Eye (tissue), 1 donor: Measurements from ENCODE around the gene CDH6.
A peak's percentile ranks its signal among the peaks of the same experiment; 100 is the strongest.

Experiments used
- DNase-seq: peaks from one replicate; pipeline ENCODE4 v3.0.0-alpha.2; 2015

Gene CDH6

DNA sequence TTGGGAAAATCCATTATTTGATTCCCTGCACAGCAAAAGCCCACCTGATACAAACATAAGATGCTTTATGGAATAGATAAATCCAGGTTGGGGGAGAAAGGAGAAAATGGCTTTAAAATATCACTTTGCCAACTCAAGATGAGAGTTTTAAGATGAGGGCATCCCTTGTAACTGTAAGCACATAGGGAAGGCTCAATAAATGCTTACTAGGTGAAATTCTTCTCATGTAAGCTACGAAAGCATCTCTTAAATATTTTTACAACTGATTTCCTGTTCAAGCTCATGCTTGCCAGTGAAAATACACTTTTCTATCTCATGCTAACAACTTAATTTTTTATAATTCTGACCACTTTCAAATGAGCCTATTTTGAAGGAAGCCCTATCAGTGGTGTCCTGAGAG is 11.5 kb downstream of the CDH6 start:
- no peak for DNase-seq

DNA sequence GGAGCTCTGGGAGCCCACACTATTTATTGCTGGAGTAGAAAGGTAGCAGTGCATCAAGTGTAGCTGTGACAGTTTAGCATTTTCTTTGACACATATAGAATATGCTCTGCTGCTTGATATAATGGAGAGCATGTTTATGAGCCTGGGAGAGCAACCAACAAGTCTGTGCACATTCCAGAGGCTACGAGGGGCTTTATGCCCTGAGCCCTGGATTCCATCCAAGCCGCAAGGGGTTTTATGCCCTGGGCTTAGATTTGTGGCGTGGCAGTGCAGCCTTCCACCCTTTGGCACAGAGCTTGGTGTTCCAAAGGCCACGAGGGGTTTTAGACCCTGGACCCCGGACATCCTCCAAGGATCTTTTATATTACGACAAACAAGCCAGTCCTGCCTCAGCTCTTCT is 14.6 kb downstream of the CDH6 start:
- DNase-seq, result no peak

DNA sequence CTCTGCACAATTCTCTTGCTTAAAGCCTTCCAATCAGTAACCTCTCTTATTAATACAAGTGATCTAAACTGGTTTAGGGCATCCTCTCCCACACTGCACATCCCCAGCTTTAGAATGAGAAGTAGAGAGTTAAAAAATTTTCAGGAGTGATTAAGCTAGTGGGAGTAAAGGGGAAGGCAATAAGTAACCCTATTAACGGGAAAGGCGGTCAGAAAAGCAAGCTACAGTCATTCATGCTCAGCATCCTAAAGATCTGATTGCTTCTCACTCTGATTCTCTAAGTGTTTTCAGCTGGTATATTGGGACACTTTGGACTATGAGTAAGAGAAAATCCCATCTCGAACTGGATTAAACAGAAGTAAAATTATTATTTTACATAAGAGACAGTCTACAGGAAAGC is 15.8 kb downstream of the CDH6 start:
- no peak for DNase-seq

DNA sequence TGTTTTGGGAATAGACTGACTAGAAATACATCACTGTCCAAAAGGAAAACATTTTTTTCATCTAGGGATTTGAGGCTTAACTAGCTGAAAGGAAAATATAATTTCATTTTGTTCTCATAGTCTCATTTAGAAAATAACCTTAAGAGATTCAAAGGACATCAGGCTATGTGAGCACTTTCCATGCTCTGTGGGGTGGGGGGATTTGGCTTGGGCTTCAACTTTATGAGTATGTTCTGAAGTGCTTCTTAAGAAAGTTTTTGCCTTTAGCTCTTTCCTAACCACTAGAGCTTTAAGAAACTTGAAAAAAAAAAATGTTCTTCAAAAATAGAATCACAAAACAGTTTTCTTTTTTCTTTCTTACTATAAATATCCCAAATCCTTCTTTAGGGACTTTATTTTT is 17.6 kb downstream of the CDH6 start:
- no peak for DNase-seq

DNA sequence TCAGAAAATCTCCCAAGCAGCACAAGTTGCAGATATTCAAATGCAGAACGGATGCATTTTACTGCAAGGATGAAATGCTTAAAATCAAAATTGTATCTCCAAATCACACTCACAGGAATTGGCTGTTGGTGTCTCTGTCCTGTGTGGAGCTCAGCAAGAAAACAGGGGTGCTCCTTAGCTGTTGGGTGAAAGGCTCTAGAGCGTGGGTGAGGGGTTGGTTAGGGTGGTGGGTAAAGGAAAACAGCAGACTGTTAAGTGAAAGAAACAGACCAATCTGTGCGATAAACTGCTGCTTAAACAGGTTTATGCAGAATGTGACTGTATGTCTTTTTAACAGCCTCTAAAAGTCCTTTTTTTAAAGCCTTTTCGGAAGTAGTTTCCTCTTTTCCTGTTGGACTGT is 19.8 kb downstream of the CDH6 start:
- no peak for DNase-seq

DNA sequence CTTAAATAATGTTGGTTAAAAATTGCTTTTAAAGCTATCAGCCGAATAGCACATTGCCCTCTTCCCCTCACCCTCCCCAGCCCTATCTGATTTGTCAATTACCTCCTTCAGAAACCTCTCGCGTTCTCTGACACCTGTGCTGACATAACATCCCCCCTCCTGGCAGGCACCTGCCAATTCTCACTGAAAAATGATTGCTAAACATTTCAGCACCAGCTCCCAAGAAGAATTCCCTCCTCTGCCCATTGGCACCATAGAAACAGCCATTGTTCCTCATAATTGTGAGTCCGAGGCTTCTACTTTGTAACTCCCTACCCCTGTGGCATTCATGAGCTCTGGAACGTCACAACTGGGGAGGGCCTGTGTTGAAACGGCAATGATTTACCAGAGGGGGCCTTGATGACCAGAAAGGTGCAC is 20.2 kb downstream of the CDH6 start:
- DNase-seq, result no peak

DNA sequence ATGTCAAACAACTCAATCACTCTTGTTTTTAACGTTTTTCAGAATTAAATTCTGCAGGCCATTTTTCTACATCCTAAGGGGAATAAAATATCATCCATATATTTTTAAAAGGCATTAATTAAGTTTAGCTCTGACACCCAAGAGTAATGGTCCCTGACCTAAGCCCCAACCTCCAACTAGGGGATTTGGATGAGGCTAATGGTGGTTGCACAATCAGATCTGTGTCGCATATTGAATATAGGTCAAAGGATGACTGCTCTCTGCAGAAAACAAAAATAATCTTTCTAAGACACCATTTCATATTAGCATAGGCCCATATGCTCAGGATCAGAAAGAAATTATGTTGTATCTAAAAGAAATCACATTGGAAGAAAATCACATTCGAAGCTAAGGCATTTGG is 20.7 kb downstream of the CDH6 start:
- no peak for DNase-seq

- DNase-seq, result no peak
Observed at GRCh38 chr5:31215236-31215635, 21.8 kb downstream of the CDH6 start.

GRCh38 chr5:31217446-31217845 is 24.0 kb downstream of the CDH6 start:
- DNase-seq, result no peak

DNA sequence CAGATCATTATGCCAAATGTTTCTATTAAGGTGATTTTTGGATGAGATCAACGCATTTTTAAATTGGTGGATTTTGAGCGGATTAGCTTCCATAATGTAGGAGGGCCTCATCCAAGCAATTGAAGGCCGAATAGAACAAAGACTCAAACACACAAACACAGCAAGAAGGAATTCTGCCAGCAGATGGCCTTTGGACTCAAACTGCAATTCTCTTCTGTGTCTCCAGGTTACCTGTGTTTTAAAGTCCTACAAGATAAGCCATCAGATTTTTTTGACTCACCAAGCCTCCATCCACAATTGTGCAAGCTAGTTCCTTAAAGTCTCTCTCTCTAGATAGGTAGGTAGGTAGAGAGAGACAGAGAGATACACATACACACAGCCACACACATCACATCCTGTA is 25.5 kb downstream of the CDH6 start:
- no peak for DNase-seq

- no peak for DNase-seq
Observed at GRCh38 chr5:31221001-31221400, 27.5 kb downstream of the CDH6 start.

- peak; percentile 13 for DNase-seq
Observed at GRCh38 chr5:31225118-31225517, 31.6 kb downstream of the CDH6 start.

GRCh38 chr5:31225613-31226012 is 32.1 kb downstream of the CDH6 start:
- DNase-seq, result no peak

- DNase-seq, result no peak
Observed at GRCh38 chr5:31226651-31227050, 33.2 kb downstream of the CDH6 start.

GRCh38 chr5:31229266-31229665 is 35.8 kb downstream of the CDH6 start:
- DNase-seq, result no peak

DNA sequence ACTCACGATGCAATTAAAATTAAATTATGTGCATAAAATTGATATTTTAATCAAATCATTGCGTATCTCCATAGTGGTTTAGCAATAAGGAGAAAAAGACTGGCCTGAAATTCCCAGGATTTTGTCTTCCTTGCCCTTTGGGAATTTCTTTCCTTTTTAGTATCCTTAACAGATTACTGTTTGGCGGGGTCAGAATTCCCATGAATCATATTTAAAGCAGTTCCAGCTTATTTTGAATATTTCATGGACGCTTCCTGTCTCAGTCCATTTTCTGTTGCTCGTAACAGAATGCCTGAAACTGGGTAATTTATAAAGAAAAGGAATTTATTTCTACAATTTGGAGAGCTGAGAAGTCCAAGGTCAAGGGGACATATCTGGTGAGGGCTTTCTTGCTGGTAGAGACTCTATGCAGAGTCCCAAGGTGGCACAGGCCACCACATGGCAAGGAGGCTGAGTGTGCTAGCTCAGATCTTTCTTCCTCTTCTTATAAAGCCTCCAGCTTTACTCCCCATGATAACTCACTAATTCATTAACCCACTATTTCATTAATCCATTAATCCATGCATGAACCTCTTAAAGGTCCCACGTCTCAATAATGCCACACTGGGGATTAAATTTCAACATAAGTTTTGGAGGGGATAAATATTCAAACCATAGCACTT is 37.8 kb downstream of the CDH6 start:
- no peak for DNase-seq

- peak; percentile 77 for DNase-seq
Observed at GRCh38 chr5:31232273-31232888, 38.9 kb downstream of the CDH6 start.

DNA sequence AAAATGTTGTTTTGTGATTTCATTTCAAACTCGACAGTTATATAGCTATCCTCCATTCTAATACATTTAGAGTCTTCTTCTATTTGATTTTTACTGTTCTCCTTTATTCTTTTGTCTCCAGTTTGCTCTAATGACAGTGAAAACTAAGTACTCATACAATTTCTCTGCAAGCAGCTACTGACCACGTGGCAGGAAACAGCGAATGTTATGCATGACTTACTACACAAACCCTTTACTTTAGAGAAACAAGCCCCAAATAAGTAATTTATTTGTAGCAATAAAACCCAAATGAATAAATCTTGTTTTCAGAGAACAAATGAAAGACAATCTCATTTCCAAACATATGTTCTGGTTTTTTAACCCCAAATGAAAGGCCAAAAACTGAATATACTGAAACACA is 41.9 kb downstream of the CDH6 start:
- DNase-seq, result peak; percentile 33

GRCh38 chr5:31236339-31236738 is 42.9 kb downstream of the CDH6 start:
- peak; percentile 25 for DNase-seq

DNA sequence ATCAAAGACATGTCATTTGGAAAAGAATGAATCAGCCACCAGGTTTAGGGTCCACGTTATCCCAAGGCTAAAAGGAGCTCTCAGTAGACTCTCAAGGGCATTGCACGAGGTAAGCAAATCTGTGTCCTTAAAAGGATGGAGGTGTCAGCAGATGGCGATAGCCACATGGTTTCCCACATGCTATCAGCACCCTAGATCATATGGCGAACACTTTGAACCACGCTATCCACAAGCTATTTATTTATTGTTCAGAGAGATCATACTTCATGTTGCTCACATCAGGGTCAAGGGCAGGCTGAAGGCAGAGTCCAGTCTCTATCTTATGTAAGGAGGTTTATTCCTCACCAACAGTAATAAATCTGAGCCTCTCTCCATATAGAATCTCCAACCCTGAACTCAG is 43.7 kb downstream of the CDH6 start:
- DNase-seq, result peak; percentile 21

DNA sequence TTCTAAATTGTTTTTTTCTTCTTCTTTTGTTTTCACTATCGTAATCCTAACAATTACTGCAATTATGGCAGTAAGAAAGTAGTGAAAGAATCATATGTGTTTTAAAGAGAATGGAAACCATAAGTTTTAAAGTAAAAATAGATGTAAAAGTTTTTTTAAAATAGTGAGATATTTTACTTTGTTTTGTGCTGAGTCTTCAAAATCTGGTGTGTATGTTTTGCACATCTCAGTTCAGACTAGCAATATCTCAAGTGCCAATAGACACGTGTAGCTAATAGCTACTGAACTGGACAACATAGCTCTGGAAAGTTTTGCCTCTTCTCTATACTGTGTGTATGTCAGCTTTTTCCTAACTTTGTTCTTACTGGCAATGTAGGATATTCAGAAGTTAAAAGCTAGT is 45.0 kb downstream of the CDH6 start:
- DNase-seq, result no peak

- no peak for DNase-seq
Observed at GRCh38 chr5:31244921-31245320, 51.4 kb downstream of the CDH6 start.

DNA sequence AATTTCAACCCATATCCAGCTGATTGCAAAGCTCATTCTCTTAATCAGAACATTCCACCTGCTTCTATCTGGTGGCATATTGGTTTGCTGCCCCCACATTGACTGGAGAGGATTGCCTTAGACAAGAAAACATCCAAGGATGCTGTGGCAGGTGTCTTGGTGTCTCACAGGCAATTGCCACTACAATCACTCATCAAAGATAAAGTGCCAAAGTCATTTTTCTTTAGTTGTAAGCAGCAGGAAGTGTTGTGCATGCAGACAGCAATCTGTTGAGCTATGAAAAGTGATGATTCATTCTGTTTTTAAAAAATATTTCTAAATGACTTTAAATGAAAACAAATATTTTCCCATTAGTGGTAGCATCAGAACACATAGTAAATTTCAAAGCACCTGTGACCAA is 53.9 kb downstream of the CDH6 start:
- DNase-seq, result no peak

- DNase-seq, result no peak
Observed at GRCh38 chr5:31250201-31250600, 56.7 kb downstream of the CDH6 start.

DNA sequence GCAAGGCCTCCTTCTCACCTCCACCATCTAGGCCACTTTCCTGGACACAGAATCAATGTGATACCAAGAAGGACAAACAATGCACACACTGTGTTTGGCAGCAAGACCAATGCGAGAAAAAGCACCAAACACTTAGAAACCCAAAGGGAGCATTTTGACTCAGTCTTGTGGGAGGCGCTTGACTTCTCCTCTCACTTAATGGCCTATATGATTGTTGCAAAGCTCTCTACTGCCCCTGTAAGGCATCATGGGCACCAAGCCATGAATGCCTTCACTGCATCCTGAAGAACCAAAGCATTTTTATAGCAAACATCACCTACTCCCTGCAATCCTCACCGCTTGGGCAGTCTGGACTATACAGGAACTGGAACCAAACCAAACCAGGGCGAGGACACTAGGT is 57.5 kb downstream of the CDH6 start:
- DNase-seq, result no peak
